HG02623 (cell line): ENCODE measurements around the gene ADGRL3.

Experiments
- ATAC-seq: cut with Tn5 transposase; IDR thresholded peaks from one replicate; pipeline ENCODE4 v1.9.1; 2021; ENCODE audit warnings: moderate library complexity; ENCODE audit not compliant: unreplicated experiment

ADGRL3 gene

GRCh38 chr4:61853041-61853440 lies 652.9 kb downstream of the ADGRL3 start:
- ATAC-seq, result no peak

DNA sequence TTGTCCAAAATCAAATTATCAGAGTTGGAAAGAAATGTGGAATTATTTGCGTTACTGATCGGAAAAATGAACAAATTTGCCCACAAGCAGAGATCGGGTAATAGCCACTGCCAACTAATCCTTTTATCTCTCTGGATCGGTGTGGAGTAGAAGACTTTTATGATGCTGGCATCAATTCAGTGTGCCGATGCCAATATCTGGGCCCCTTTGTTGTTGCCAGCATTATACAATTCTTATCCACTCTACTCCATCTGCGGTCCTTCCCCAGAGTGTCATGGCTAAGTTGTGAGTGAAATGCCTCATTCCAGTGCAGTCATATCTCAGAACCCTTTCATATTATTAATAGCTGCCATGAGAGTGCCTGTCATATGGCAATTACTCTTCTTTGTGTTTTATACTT lies 660.2 kb downstream of the ADGRL3 start:
- ATAC-seq, result no peak

DNA sequence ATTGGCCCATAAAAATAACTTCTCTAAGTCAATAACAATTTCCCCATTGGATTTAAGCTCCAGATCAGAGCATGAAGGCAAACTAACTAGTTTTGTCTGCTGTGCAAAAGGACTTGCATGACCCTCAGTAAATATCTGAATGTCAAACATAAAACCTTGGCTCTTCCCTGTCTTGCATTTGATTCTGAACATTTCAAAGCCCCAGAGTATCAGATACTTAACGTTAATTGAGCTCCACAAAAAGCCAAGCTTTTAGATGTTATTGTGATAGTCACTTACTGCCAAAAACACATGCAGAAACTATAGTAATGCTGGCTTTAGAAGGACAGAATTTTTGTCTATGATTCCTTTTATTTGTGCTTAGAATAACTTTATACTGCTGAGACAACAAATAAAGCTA lies 664.2 kb downstream of the ADGRL3 start:
- no peak for ATAC-seq

DNA sequence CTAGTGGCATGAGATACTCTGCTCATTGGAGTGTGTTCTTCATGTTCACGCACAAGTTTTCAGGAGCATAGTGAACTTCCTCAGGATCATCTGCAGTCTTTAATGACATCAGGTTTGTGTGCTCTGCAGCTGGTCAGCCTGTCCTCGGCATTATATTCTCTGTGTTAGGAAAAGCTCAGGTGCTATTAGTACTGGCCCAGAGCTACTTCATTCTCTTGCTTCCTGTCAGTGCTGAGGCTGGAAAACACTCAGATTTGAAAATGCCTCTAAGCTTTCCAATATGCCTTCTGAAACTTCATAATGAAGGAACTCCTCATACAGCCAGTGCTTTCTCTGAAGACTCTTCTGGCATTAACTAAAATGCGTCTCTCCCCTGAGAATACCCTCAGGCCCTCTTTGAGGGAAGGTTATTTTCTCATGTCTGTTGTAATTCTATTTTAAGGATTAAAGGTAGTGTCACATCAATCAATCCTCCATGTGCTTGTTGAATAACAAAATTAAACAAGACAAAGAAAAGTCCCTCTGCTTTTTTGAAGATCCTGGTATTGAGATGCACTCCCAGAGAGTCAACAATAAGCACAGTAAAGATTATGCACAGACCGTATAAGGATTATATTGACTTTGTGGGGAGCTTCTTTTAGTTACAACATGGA lies 666.4 kb downstream of the ADGRL3 start:
- ATAC-seq, result no peak

DNA sequence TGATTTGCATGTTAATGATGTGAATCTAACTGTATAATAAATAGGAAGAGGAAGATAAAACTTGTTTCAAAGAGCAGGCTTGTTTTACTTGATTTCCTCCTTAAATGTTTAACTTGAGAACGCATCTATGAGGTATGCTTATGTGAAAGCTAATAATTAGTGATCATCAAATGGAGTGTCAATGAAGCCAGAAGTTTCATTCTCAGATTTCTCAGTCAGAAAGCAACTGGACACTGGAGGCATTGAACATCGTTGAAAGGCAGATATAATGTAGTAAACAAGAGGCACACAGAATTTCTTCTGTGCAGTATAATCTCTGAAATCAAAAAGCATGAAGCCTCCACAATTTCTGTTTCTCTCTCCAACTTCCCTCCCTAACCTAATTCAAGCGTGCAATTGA lies 672.9 kb downstream of the ADGRL3 start:
- no peak for ATAC-seq

DNA sequence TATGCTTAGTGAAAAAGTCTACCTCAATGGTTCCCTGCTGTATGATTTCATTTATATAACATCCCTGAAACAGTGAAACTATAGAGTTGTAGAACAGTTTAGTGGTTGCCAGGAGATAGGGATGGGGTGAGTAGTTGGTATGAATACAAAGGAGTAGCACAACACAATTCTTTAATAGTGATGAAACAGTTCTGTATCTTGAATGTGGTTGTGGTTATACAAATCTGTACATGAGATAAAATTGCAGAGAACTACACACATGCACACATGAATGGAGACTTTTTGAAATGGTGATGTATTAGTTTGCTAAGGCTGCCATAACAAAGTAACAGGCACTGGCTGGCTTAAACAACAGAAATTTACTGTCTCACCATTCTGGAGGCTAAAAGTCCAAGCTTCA lies 677.1 kb downstream of the ADGRL3 start:
- ATAC-seq, result no peak

- no peak for ATAC-seq
Observed at GRCh38 chr4:61877893-61878292, 677.8 kb downstream of the ADGRL3 start.

DNA sequence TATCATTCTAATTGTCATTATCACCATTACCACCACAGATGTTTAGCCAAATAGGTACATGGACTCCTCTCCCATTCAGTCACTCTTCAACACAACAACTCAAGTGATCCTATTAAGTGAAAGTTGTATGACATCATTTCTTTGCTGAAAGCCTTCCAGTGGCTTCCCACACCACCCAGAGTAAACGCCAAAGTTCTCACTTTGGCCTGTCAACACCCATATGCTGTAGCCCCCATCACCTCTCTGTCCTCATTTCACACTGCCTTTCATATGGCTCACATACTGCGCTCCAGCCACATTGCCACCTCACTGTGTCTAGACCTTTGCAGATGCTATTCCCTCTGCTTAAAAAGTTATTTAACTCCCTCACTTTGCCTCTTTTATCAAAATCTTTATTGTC lies 682.3 kb downstream of the ADGRL3 start:
- ATAC-seq, result no peak

DNA sequence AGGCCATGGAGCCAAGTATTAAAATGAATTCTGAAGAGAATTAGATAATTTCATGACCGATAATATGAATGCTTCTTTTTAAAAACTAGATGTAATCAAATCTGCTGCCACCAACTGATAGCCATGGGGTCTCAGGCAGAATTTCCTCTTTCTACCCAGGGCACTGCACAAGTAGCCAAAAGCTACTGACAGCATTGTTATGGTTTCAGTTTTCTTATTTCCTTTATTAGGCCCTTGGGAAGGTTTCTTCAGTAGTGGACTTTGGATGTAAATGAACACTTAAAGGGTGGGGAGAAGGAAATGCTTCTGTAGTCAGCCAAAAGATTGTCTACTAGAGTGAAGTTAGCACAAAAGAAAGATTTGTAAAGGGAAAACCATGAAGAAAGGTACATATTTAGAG lies 686.0 kb downstream of the ADGRL3 start:
- ATAC-seq, result no peak

- no peak for ATAC-seq
Observed at GRCh38 chr4:61889117-61889516, 689.0 kb downstream of the ADGRL3 start.

GRCh38 chr4:61890321-61890720 lies 690.2 kb downstream of the ADGRL3 start:
- ATAC-seq, result no peak

GRCh38 chr4:61891953-61892352 lies 691.8 kb downstream of the ADGRL3 start:
- no peak for ATAC-seq

DNA sequence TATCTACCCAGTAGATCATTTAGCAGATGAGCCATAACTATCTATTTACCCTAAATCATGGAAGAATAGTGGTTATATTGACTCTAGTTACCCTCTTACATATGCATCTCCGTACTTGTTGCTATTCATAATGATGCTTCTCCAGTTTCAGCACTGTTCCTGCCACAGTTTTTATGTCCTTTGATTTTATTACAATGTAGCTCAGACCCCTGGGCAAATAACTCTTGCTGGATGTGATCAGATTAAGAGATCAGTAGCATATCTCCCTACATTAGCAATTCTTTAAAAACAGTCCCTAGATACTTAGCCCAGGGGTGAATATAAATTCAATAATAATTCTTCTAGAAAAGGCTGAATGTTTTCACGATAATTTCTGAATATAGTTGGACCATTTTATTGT lies 696.5 kb downstream of the ADGRL3 start:
- no peak for ATAC-seq

DNA sequence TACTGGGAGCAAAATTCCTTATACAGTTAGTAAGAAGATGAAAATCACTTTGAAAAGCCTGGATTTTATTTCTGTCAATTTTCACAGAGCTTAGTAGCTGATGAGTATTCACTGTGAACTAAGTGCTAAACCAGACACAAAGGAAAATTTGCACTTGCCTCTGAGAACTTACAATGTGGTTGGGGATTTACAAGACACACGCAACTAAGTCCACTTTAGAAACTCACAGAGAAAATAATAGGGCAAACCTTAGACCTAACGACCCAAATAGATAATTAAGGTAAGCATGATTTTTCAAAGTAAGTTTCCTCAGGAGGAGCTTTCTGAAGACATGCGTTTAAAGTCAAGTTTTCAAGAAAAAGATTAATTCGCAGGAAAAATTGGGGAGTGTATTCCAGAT lies 708.9 kb downstream of the ADGRL3 start:
- ATAC-seq, result no peak

DNA sequence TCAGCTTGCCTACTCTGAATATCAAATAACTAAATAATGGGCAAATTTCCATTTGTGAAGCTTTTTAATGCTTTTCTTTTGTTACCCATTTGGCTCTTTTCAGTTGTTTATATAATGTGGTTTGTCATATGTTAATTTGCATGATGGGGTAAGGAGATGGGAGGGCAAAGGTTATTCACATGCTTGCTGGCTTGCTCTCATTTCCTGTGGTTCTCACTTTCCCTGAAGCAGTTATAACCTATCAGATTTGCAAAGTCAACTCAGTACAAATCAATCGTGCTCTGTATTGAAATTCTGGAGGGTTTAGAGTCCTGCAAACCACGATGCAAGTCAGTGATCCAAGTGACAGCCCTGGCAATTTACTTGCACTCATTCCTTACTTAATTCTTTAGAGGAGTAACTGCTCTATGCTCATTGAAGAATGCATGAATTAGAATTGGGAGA lies 711.2 kb downstream of the ADGRL3 start:
- no peak for ATAC-seq

- ATAC-seq, result no peak
Observed at GRCh38 chr4:61913619-61914018, 713.5 kb downstream of the ADGRL3 start.

GRCh38 chr4:61915501-61915900 lies 715.4 kb downstream of the ADGRL3 start:
- ATAC-seq, result no peak

GRCh38 chr4:61918507-61918906 lies 718.4 kb downstream of the ADGRL3 start:
- ATAC-seq, result no peak

DNA sequence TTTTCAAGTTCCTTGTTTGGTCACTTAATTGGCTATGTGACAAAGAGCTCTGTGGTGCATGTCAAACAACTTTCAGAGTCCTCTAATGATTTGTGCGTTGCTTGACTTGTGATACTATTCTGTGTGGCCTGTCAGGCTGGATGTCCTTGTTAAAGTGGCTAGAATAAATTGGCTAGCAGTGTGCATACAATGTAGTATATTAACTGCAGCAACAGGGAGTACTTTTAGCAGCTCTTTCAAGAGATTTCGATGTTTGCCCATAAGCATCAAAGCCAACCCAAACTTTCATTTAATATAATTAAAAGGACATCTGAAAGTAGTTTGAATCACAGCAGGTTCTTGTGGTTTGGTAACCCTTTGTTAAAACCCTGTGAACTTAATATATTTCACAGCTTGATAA lies 718.9 kb downstream of the ADGRL3 start:
- ATAC-seq, result no peak

- no peak for ATAC-seq
Observed at GRCh38 chr4:61919561-61919960, 719.4 kb downstream of the ADGRL3 start.

- ATAC-seq, result no peak
Observed at GRCh38 chr4:61921920-61922319, 721.8 kb downstream of the ADGRL3 start.

DNA sequence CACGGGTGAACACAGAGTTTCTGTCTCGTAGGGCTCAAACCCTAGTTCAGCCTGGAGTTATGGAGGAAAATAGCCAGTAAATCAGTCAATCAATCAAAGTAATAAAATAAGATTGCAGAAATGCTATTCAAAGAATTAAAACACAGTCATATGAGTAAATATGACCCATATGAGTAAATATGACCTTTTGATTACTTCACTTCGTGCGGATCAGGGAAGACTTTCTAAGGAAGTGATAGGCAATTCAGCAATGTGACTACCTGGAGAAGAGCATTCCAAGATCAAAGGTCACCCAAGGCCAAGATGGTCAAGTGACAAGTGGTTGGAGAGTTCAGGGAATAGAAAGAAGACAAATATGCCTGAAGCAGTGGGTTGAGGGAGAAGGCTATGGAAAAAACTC lies 722.6 kb downstream of the ADGRL3 start:
- ATAC-seq, result no peak

GRCh38 chr4:61923179-61923578 lies 723.1 kb downstream of the ADGRL3 start:
- no peak for ATAC-seq
